Neural cell (in vitro differentiated cells): Measurements from ENCODE around the gene OTOA.

ENCODE experiments used
- EP300 ChIP-seq: fragments of 450-650 bp; conservative IDR thresholded peaks from 2 replicates; pipeline ENCODE4 v1.6.1; 2014; ENCODE audit warnings: antibody characterized with exemption, mild to moderate bottlenecking, moderate library complexity; ENCODE audit not compliant: poor library complexity, severe bottlenecking
- EZH2 ChIP-seq: fragments of 200-600, 300-800 bp; shearing (Covaris generic), sonication (generic); IDR thresholded peaks from 2 replicates; pipeline ENCODE4 v1.6.1; 2014; ENCODE audit warnings: antibody characterized with exemption, low read length, borderline replicate concordance, mild to moderate bottlenecking; ENCODE audit not compliant: insufficient read depth, poor library complexity, severe bottlenecking
- MXI1 ChIP-seq: fragments of 450-650 bp; conservative IDR thresholded peaks from 2 replicates; pipeline ENCODE4 v1.6.1; 2014; ENCODE audit warnings: antibody characterized with exemption, mild to moderate bottlenecking; ENCODE audit not compliant: poor library complexity, severe bottlenecking
- POLR2AphosphoS5 ChIP-seq: IDR thresholded peaks from 2 replicates; pipeline ENCODE4 v1.6.1; 2012
- RAD21 ChIP-seq: fragments of 450-650 bp; conservative IDR thresholded peaks from 2 replicates; pipeline ENCODE4 v1.6.1; 2014; ENCODE audit warnings: antibody characterized with exemption, mild to moderate bottlenecking, moderate library complexity
- TAF1 ChIP-seq: IDR thresholded peaks from 2 replicates; pipeline ENCODE4 v1.6.1; 2012; ENCODE audit warnings: low read depth
- TF ChIP-seq, protein P1 (sequence below): fragments of 450-650 bp; IDR thresholded peaks from 2 replicates; pipeline ENCODE4 v1.5.1; 2014; ENCODE audit warnings: antibody characterized with exemption, mild to moderate bottlenecking, moderate library complexity; ENCODE audit not compliant: poor library complexity, severe bottlenecking
- TF ChIP-seq, protein P2 (sequence below): IDR thresholded peaks from 2 replicates; pipeline ENCODE4 v1.6.1; 2012; ENCODE audit warnings: borderline replicate concordance

DNA sequence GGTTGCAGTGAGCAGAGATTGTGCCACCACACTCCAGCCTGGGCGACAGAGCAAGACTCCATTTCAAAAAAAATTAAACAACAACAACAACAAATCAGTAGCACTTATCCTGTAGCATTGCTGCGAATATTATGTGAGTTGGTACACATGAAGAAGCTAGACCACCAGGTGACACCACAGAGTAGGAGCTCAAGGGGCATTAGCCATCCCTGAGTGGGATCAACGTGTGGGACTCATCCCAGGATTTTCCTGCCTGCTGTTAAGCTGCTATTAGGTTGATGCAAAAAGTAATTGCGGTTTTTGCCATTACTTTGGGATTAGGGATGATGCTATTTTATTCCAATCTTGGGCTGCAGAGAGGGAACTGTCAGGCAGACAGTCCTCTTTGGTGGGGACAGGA is 47.2 kb downstream of the OTOA start:
- TF ChIP-seq POLR2AphosphoS5: no peak
- TF ChIP-seq, protein P1, sequence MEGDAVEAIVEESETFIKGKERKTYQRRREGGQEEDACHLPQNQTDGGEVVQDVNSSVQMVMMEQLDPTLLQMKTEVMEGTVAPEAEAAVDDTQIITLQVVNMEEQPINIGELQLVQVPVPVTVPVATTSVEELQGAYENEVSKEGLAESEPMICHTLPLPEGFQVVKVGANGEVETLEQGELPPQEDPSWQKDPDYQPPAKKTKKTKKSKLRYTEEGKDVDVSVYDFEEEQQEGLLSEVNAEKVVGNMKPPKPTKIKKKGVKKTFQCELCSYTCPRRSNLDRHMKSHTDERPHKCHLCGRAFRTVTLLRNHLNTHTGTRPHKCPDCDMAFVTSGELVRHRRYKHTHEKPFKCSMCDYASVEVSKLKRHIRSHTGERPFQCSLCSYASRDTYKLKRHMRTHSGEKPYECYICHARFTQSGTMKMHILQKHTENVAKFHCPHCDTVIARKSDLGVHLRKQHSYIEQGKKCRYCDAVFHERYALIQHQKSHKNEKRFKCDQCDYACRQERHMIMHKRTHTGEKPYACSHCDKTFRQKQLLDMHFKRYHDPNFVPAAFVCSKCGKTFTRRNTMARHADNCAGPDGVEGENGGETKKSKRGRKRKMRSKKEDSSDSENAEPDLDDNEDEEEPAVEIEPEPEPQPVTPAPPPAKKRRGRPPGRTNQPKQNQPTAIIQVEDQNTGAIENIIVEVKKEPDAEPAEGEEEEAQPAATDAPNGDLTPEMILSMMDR: no peak
- no peak for TF ChIP-seq EP300
- no peak for TF ChIP-seq EZH2
- TF ChIP-seq, protein P2, sequence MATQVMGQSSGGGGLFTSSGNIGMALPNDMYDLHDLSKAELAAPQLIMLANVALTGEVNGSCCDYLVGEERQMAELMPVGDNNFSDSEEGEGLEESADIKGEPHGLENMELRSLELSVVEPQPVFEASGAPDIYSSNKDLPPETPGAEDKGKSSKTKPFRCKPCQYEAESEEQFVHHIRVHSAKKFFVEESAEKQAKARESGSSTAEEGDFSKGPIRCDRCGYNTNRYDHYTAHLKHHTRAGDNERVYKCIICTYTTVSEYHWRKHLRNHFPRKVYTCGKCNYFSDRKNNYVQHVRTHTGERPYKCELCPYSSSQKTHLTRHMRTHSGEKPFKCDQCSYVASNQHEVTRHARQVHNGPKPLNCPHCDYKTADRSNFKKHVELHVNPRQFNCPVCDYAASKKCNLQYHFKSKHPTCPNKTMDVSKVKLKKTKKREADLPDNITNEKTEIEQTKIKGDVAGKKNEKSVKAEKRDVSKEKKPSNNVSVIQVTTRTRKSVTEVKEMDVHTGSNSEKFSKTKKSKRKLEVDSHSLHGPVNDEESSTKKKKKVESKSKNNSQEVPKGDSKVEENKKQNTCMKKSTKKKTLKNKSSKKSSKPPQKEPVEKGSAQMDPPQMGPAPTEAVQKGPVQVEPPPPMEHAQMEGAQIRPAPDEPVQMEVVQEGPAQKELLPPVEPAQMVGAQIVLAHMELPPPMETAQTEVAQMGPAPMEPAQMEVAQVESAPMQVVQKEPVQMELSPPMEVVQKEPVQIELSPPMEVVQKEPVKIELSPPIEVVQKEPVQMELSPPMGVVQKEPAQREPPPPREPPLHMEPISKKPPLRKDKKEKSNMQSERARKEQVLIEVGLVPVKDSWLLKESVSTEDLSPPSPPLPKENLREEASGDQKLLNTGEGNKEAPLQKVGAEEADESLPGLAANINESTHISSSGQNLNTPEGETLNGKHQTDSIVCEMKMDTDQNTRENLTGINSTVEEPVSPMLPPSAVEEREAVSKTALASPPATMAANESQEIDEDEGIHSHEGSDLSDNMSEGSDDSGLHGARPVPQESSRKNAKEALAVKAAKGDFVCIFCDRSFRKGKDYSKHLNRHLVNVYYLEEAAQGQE: no peak
- TF ChIP-seq RAD21: no peak
- TF ChIP-seq MXI1: no peak
- no peak for TF ChIP-seq TAF1
